NOMO-1 (cell line): Measurements from ENCODE around the gene FRMD5.
"Not testable (repeated sequence)": the region's sequence is repeated elsewhere in the genome, so short reads cannot be mapped to it uniquely, and the experiment has no call there.

Source experiments
- DNase-seq, 2 experiments: peaks; one replicate each; lab custom pipeline; 2025; ENCODE audit not compliant: unreplicated experiment in 2 of 2; lab: John Stamatoyannopoulos, UW

FRMD5 gene

GRCh38 chr15:44195151-44195740 lies at the start of gene FRMD5:
TSS of gene FRMD5 (minus strand) at chr15:44195271.
- peak; percentile 23 to 36 for DNase-seq

- no peak for DNase-seq
Observed at GRCh38 chr15:44243829-44244228, 48.8 kb upstream of the FRMD5 start.

- no peak for DNase-seq
Observed at GRCh38 chr15:44243141-44243540, 48.1 kb upstream of the FRMD5 start.

GRCh38 chr15:44231842-44232241 lies 36.8 kb upstream of the FRMD5 start:
- DNase-seq = no peak

- not testable (repeated sequence) for DNase-seq
Observed at GRCh38 chr15:44229301-44229700, 34.2 kb upstream of the FRMD5 start.

GRCh38 chr15:44227584-44227983 lies 32.5 kb upstream of the FRMD5 start:
- DNase-seq = no peak

GRCh38 chr15:44227001-44227400 lies 31.9 kb upstream of the FRMD5 start:
- DNase-seq = not testable (repeated sequence)

- no peak for DNase-seq
Observed at GRCh38 chr15:44222478-44222877, 27.4 kb upstream of the FRMD5 start.

- no peak for DNase-seq
Observed at GRCh38 chr15:44219073-44219472, 24.0 kb upstream of the FRMD5 start.

GRCh38 chr15:44216958-44217357 lies 21.9 kb upstream of the FRMD5 start:
- DNase-seq = no peak

GRCh38 chr15:44215594-44215993 lies 20.5 kb upstream of the FRMD5 start:
- DNase-seq = no peak

GRCh38 chr15:44208956-44209355 lies 13.9 kb upstream of the FRMD5 start:
- DNase-seq = no peak

- no peak for DNase-seq
Observed at GRCh38 chr15:44207643-44208042, 12.6 kb upstream of the FRMD5 start.

- no peak for DNase-seq
Observed at GRCh38 chr15:44199393-44199792, 4.3 kb upstream of the FRMD5 start.

- DNase-seq = no peak
Observed at GRCh38 chr15:44194323-44195150, 534 bp downstream of the FRMD5 start.

GRCh38 chr15:44193651-44194322 lies 1.3 kb downstream of the FRMD5 start:
- DNase-seq = no peak

GRCh38 chr15:44188795-44189194 lies 6.3 kb downstream of the FRMD5 start:
- no peak for DNase-seq

- no peak for DNase-seq
Observed at GRCh38 chr15:44186705-44187104, 8.4 kb downstream of the FRMD5 start.

- DNase-seq = no peak
Observed at GRCh38 chr15:44183363-44183762, 11.7 kb downstream of the FRMD5 start.

- DNase-seq = no peak
Observed at GRCh38 chr15:44181410-44181809, 13.7 kb downstream of the FRMD5 start.

- DNase-seq = no peak
Observed at GRCh38 chr15:44177139-44177538, 17.9 kb downstream of the FRMD5 start.

GRCh38 chr15:44173813-44174212 lies 21.3 kb downstream of the FRMD5 start:
- no peak for DNase-seq
